Measurements from ENCODE around the gene FRMD4A. TPM values are rescaled to one million over a fixed set of nuclear protein-coding genes. Genes with fewer than 3 reads are reported as not detected.

Gene FRMD4A
- total RNA-seq, 1 experiment from 2014 or later = 7.1 TPM

DNA sequence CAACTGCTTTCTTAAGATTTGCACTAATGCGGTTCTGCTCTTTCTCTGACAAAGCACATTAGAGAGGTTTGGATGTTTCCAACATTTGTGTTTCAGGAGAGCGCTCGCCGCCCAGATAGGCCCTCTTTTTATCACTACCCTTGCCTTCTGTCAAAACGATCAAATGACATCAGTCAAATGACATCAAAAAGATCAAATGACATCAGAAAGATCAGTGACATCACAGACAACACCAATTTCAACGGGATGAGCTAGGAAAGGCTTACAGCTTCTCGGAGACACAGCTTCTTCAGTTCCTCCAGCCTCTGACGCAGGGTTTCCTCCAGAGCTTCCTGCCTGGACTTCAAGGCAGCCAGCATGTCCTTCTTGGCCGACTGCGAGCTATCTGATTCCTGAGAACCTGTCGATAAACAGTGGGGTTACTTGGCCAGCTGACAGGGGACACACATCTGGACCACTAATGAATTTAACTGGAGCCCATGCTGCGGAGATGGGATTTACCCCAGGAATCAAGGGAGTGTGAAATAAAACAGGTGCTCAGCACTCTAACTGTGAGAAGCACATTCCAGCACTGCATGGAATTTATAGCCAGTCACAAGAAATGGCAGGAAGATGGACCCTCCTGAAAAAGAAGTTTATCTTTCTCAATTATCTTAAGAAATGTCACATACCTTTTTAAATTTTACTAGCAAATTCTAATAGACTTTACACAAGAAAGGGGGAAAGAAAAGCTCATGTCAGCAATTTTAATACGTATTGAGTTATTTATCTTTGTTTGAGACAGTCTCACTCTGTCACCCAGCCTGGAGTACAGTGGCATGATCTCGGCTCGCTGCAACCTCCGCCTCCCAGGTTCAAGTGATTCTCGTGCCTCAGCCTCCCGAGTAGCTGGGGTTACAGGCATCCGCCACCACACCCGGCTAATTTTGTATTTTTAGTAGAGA is 655.8 kb downstream of the FRMD4A start:
- ChIA-PET CTCF (no interaction called here), POLR2A (ENCODE audit: unreplicated experiment) (interaction anchor here (0.6 kb wide), 1 partner anchor 287 kb away, joined by 3 read pairs; no protein-coding TSS in a partner anchor)
- no peaks in the 10 kb centered on the region for H3K36me3 ChIP-seq (ENCODE audit: low read depth, low read length)
- no peak overlapping the region for H3K4me2 ChIP-seq (ENCODE audit: low read length)
- H3F3A ChIP-seq (ENCODE audit: low read length, unreplicated experiment) = no peaks in the 10 kb centered on the region
- H3K9me2 ChIP-seq (replicated peaks; ENCODE audit: low read length) = no peaks in the 10 kb centered on the region
- DNase-seq (no peak), ATAC-seq (no peak)
- no peaks in the 10 kb centered on the region for H3K9me3 ChIP-seq (ENCODE audit: low read length)
- no peaks in the 10 kb centered on the region for H4K20me1 ChIP-seq (ENCODE audit: low read length)
- H3K27me3 ChIP-seq (ENCODE audit: low read length) = no peaks in the 10 kb centered on the region
- TF ChIP-seq EZH2phosphoT487 (IDR thresholded peaks at IDR 0.05; ENCODE audit: borderline replicate concordance, low read length) (no peak), EZH2 (IDR thresholded peaks at IDR 0.05; ENCODE audit: low read length, unreplicated experiment) (no peak)
- TF ChIP-seq, protein P1, sequence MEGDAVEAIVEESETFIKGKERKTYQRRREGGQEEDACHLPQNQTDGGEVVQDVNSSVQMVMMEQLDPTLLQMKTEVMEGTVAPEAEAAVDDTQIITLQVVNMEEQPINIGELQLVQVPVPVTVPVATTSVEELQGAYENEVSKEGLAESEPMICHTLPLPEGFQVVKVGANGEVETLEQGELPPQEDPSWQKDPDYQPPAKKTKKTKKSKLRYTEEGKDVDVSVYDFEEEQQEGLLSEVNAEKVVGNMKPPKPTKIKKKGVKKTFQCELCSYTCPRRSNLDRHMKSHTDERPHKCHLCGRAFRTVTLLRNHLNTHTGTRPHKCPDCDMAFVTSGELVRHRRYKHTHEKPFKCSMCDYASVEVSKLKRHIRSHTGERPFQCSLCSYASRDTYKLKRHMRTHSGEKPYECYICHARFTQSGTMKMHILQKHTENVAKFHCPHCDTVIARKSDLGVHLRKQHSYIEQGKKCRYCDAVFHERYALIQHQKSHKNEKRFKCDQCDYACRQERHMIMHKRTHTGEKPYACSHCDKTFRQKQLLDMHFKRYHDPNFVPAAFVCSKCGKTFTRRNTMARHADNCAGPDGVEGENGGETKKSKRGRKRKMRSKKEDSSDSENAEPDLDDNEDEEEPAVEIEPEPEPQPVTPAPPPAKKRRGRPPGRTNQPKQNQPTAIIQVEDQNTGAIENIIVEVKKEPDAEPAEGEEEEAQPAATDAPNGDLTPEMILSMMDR (conservative IDR thresholded peaks at IDR 0.05; ENCODE audit: low read depth, low read length) = no peak
- no peak overlapping the region for H3K9ac ChIP-seq (ENCODE audit: low read length)
- no peak overlapping the region for H2AFZ ChIP-seq (ENCODE audit: low read length)
- no peaks in the 10 kb centered on the region for H3K4me1 ChIP-seq (ENCODE audit: insufficient read depth, low read length)
- intact Hi-C loops (cut with micrococcal nuclease) = no loop called here
- no peak overlapping the region for H3K27ac ChIP-seq (ENCODE audit: low read length)
- no TSS peak for BruUV-seq (replicated peaks)
- no peaks in the 10 kb centered on the region for H3K79me2 ChIP-seq (ENCODE audit: low read length)
- no peak overlapping the region for H3K4me3 ChIP-seq (ENCODE audit: low read length)

DNA sequence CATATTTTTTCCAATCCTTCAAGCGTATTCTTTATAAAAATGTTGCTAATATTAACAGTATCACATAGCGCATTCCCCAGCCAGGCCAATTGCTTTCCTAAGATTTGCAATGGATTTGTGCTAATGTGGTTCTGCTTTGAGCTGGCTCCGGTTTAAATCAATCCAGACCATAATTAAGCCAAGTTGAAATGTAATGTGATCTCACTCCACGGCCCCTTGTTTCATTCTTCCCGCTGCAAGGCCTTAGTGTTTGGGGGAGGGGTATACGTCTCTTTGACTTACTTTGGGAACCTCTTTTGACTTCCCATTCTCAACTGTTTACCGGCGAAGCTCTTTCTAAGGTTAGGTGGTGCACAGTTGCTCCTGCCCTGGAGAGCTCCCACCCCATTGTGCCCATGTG is 657.6 kb downstream of the FRMD4A start:
- H3K9me2 ChIP-seq (replicated peaks; ENCODE audit: low read length) = no peaks in the 10 kb centered on the region
- POLR2A ChIA-PET (ENCODE audit: unreplicated experiment) = no interaction called here
- no peak for DNase-seq
- no peak overlapping the region for H3K4me3 ChIP-seq (ENCODE audit: low read length)
- no peak overlapping the region for H2AFZ ChIP-seq (ENCODE audit: low read length)
- no peaks in the 10 kb centered on the region for H3K27me3 ChIP-seq (ENCODE audit: low read length)
- H4K20me1 ChIP-seq (ENCODE audit: low read length) = no peaks in the 10 kb centered on the region
- no peaks in the 10 kb centered on the region for H3K9me3 ChIP-seq (ENCODE audit: low read length)
- ATAC-seq = no peak
- no peaks in the 10 kb centered on the region for H3K36me3 ChIP-seq (ENCODE audit: low read depth, low read length)
- H3K4me2 ChIP-seq (ENCODE audit: low read length) = no peak overlapping the region
- H3K79me2 ChIP-seq (ENCODE audit: low read length) = no peaks in the 10 kb centered on the region
- H3K4me1 ChIP-seq (ENCODE audit: insufficient read depth, low read length) = no peaks in the 10 kb centered on the region
- no peak for TF ChIP-seq EZH2phosphoT487 (IDR thresholded peaks at IDR 0.05; ENCODE audit: borderline replicate concordance, low read length)
- TF ChIP-seq, protein P1 (conservative IDR thresholded peaks at IDR 0.05; ENCODE audit: low read depth, low read length) = no peak
- no peak for TF ChIP-seq EZH2 (IDR thresholded peaks at IDR 0.05; ENCODE audit: low read length, unreplicated experiment)
- BruUV-seq (replicated peaks) = no TSS peak
- intact Hi-C loops (cut with micrococcal nuclease) = no loop called here
- no peaks in the 10 kb centered on the region for H3F3A ChIP-seq (ENCODE audit: low read length, unreplicated experiment)
- CTCF ChIA-PET = no interaction called here
- no peak overlapping the region for H3K9ac ChIP-seq (ENCODE audit: low read length)
- no peak overlapping the region for H3K27ac ChIP-seq (ENCODE audit: low read length)

DNA sequence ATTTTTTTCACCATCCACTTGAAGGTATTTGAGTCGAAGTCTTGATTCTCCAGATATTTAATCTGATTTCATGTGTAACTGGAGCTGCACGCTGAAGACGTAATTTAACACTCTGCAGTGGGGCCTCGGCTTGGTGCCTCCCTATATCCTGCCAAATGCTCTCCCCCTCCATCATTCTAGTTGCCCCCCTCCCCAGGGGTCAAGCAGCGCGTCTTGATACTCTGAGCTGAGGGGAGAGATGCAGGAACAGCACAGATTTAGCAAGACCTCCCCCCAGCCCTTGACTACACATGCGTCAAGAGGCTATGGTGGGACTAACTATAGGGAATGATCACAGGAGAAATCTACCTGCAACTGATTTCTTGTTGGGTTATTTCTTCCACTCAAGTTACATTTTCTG is 658.2 kb downstream of the FRMD4A start:
- Histone ChIP-seq H3F3A (ENCODE audit: low read length, unreplicated experiment) (no peaks in the 10 kb centered on the region), H3K79me2 (ENCODE audit: low read length) (no peaks in the 10 kb centered on the region), H4K20me1 (ENCODE audit: low read length) (no peaks in the 10 kb centered on the region), H3K9me2 (replicated peaks; ENCODE audit: low read length) (no peaks in the 10 kb centered on the region), H3K36me3 (ENCODE audit: low read depth, low read length) (no peaks in the 10 kb centered on the region), H3K9ac (ENCODE audit: low read length) (no peak overlapping the region), H3K27me3 (ENCODE audit: low read length) (no peaks in the 10 kb centered on the region), H3K27ac (ENCODE audit: low read length) (no peak overlapping the region), H2AFZ (ENCODE audit: low read length) (no peak overlapping the region), H3K9me3 (ENCODE audit: low read length) (no peaks in the 10 kb centered on the region), H3K4me1 (ENCODE audit: insufficient read depth, low read length) (no peaks in the 10 kb centered on the region), H3K4me2 (ENCODE audit: low read length) (no peak overlapping the region), H3K4me3 (ENCODE audit: low read length) (no peak overlapping the region)
- intact Hi-C loops (cut with micrococcal nuclease) = no loop called here
- no TSS peak for BruUV-seq (replicated peaks)
- TF ChIP-seq EZH2 (IDR thresholded peaks at IDR 0.05; ENCODE audit: low read length, unreplicated experiment) (no peak), EZH2phosphoT487 (IDR thresholded peaks at IDR 0.05; ENCODE audit: borderline replicate concordance, low read length) (no peak)
- TF ChIP-seq, protein P1 (conservative IDR thresholded peaks at IDR 0.05; ENCODE audit: low read depth, low read length) = no peak
- no peak for ATAC-seq
- ChIA-PET POLR2A (ENCODE audit: unreplicated experiment) (no interaction called here), CTCF (no interaction called here)
- DNase-seq = no peak
